Right lobe of liver (tissue), 6 donors: ENCODE measurements around the gene MYO1B. TPM values are rescaled to one million over a fixed set of nuclear protein-coding genes. Genes with fewer than 3 reads are reported as not detected.

ENCODE experiments used
- ATAC-seq, 4 donors: fragments of 200-7000 bp; cut with Tn5 transposase; one replicate each; pipeline ENCODE4 v1.9.1; 2020; ENCODE audit warnings: mild to moderate bottlenecking in 4 of 4, moderate library complexity in 4 of 4
- DNase-seq, 3 donors: peaks; one replicate each; pipeline ENCODE4 v3.0.0-alpha.2; 2020
- H3K27ac ChIP-seq, 3 donors: fragments of 200-600 bp; one replicate each; pipeline ENCODE4 v1.8.0; 2022
- H3K27me3 ChIP-seq, 2 donors: fragments of 200-600 bp; one replicate each; pipeline ENCODE4 v1.8.0; 2022
- H3K36me3 ChIP-seq, 4 donors: fragments of 200-600 bp; sonication (generic) in 1 of 4; one replicate each; pipeline versions ENCODE4 v1.5.1 to v1.8.0; 2017 to 2022; ENCODE audit warnings: control low read depth in 1 of 4
- H3K4me1 ChIP-seq, 4 donors: fragments of 200-600 bp; sonication (generic) in 1 of 4; one replicate each; pipeline versions ENCODE4 v1.5.1 to v1.8.0; 2017 to 2022; ENCODE audit warnings: control low read depth in 1 of 4
- H3K4me3 ChIP-seq, 3 donors: fragments of 200-600 bp; one replicate each; pipeline ENCODE4 v1.8.0; 2022
- H3K9me3 ChIP-seq, 4 donors: fragments of 200-600 bp; sonication (generic) in 1 of 4; one replicate each; pipeline versions ENCODE4 v1.5.1 to v1.8.0; 2017 to 2022; ENCODE audit warnings: control low read depth in 1 of 4
- CTCF ChIP-seq, 4 donors: fragments of 200-600 bp in 3 of 4; fragments of 450-650 bp in 1 of 4; IDR thresholded peaks; one replicate each; pipeline versions ENCODE4 v1.5.1 to v1.8.0; 2016 to 2022; ENCODE audit warnings: antibody characterized with exemption in 4 of 4, mild to moderate bottlenecking in 2 of 4
- POLR2A ChIP-seq: fragments of 450-650 bp; IDR thresholded peaks from one replicate; pipeline ENCODE4 v1.6.1; 2017; ENCODE audit warnings: antibody characterized with exemption, mild to moderate bottlenecking
- WGBS: methylation state at CpG from one replicate; pipeline ENCODE4 v1.1.6; 2018; ENCODE audit warnings: low coverage, low lambda C conversion rate; ENCODE audit not compliant: insufficient coverage; ENCODE audit errors: missing lambda C conversion rate; 5-methylcytosine and 5-hydroxymethylcytosine counted together
- intact Hi-C, 2 donors: fragments of 100-400 bp; cut with DNase I; formaldehyde crosslinking; loops; one replicate each; pipeline versions ENCODE4 v1.11.2 to v1.14.1; 2022
- small RNA-seq, 2 experiments: library from RNA; depleted of rRNA; stranded (forward); fragments of <200 nt; gene quantifications; one replicate each; pipeline ENCODE3, GENCODE V24; 2016
- total RNA-seq, 6 experiments: library from RNA; depleted of rRNA in 2 of 6; stranded (reverse); fragments of >200 nt in 2 of 6; fragmentation: NEBNext Ultra II Directional in 3 of 6; extraction: Animal tissue kit (Norgen Biotek cat#: 25700) in 3 of 6; gene quantifications; one replicate each; pipeline versions ENCODE4 v1.1.0 to v1.2.4, GENCODE V29; 2016 to 2023
- donor health status: DM: no; HTN: yes; CAD: no.
- donor health status: DM: no; HTN: no; CAD: no.
- donor health status: DM: no; HTN: no; CAD: no.
- donor health status: DM: no; HTN: yes; CAD: no.
- donor health status: DM: no; HTN: yes; CAD: no.

The MYO1B gene
- total RNA-seq, 6 experiments from 2014 or later = 171 to 273 (median 221) TPM

- no peak for ATAC-seq
- H3K4me3 ChIP-seq = no peak overlapping the region
- no CpG with 5 or more reads among the region's 5 CpGs for WGBS
- peaks cover 0 to 22% (median 0%) of the 10 kb centered on the region in 4 donors for H3K4me1 ChIP-seq
- intact Hi-C loops = no loop called here
- H3K36me3 ChIP-seq = no peaks in the 10 kb centered on the region
- no peak for DNase-seq
- no peaks in the 10 kb centered on the region for H3K9me3 ChIP-seq
- TF ChIP-seq POLR2A (no peak), CTCF (IDR thresholded peaks at IDR 0.05) (no peak)
- no peaks in the 10 kb centered on the region for H3K27me3 ChIP-seq
- no peak overlapping the region for H3K27ac ChIP-seq
Measured at GRCh38 chr2:191467113-191467512, 221.9 kb downstream of the MYO1B start.

GRCh38 chr2:191470306-191470705 lies 225.1 kb downstream of the MYO1B start:
- TF ChIP-seq CTCF (IDR thresholded peaks at IDR 0.05) = no peak
- no peak for TF ChIP-seq POLR2A
- H3K4me3 ChIP-seq = no peak overlapping the region
- H3K27ac ChIP-seq = no peak overlapping the region
- no peak for ATAC-seq
- intact Hi-C loops = no loop called here
- no peaks in the 10 kb centered on the region for H3K4me1 ChIP-seq
- no peaks in the 10 kb centered on the region for H3K27me3 ChIP-seq
- H3K36me3 ChIP-seq = no peaks in the 10 kb centered on the region
- no peaks in the 10 kb centered on the region for H3K9me3 ChIP-seq
- no peak for DNase-seq

GRCh38 chr2:191474464-191474863 lies 229.3 kb downstream of the MYO1B start:
- H3K27me3 ChIP-seq = no peaks in the 10 kb centered on the region
- peaks cover 0 to 4% (median 0%) of the 10 kb centered on the region in 4 donors for H3K4me1 ChIP-seq
- no peaks in the 10 kb centered on the region for H3K9me3 ChIP-seq
- H3K36me3 ChIP-seq = no peaks in the 10 kb centered on the region
- H3K4me3 ChIP-seq = no peak overlapping the region
- no peak overlapping the region for H3K27ac ChIP-seq
- ATAC-seq (no peak), DNase-seq (no peak)
- TF ChIP-seq POLR2A (no peak), CTCF (IDR thresholded peaks at IDR 0.05) (no peak)
- WGBS = no CpG with 5 or more reads among the region's 1 CpG
- intact Hi-C loops = no loop called here

Small RNAs within 50 kb of the gene (small RNA-seq; reads per million reads assigned to genes)
- gene RNU6-1045P = 0 reads per million in 2 experiments

Other genes starting within 250 kb of the MYO1B start
- gene STAT1, start 231.2 kb upstream of the MYO1B start, total RNA-seq = 10 to 100 TPM; 28.9 to 72.3 (median 48.5) TPM
- 1 to 10 TPM in 5 of 6 experiments, under 1 TPM in 1; 0.90 to 6.1 (median 3.2) TPM for gene STAT4, start 94.4 kb upstream of the MYO1B start, total RNA-seq